HG03565 (cell line): ENCODE data around the gene HM13.
"Not testable (repeated sequence)": the region's sequence is repeated elsewhere in the genome, so short reads cannot be mapped to it uniquely, and the experiment has no call there.

Experiments used
- ATAC-seq: cut with Tn5 transposase; IDR thresholded peaks from one replicate; pipeline ENCODE4 v1.9.1; 2021; ENCODE audit warnings: mild to moderate bottlenecking, moderate library complexity; ENCODE audit not compliant: unreplicated experiment

The HM13 gene

GRCh38 chr20:31566319-31566657, 52.0 kb downstream of the HM13 start:
- ATAC-seq = no peak

GRCh38 chr20:31566658-31567379, 52.6 kb downstream of the HM13 start:
- ATAC-seq = no peak

- no peak for ATAC-seq
Observed at GRCh38 chr20:31567380-31567720, 53.1 kb downstream of the HM13 start.

GRCh38 chr20:31568041-31568731, 53.9 kb downstream of the HM13 start:
- no peak for ATAC-seq

GRCh38 chr20:31568773-31569162, 54.5 kb downstream of the HM13 start:
- no peak for ATAC-seq

- no peak for ATAC-seq
Observed at GRCh38 chr20:31569163-31570020, 55.1 kb downstream of the HM13 start.

- ATAC-seq = no peak
Observed at GRCh38 chr20:31570021-31570463, 55.8 kb downstream of the HM13 start.

GRCh38 chr20:31570735-31571617, 56.7 kb downstream of the HM13 start:
- ATAC-seq = no peak

GRCh38 chr20:31572042-31572700, 57.9 kb downstream of the HM13 start:
- no peak for ATAC-seq

GRCh38 chr20:31572701-31573554, 58.7 kb downstream of the HM13 start:
- peak; percentile 78 for ATAC-seq

GRCh38 chr20:31573555-31574321, 59.5 kb downstream of the HM13 start:
- ATAC-seq = no peak

- ATAC-seq = not testable (repeated sequence)
Observed at GRCh38 chr20:31574986-31575385, 60.7 kb downstream of the HM13 start.

- ATAC-seq = no peak
Observed at GRCh38 chr20:31576751-31577150, 62.5 kb downstream of the HM13 start.

GRCh38 chr20:31577194-31577593, 63.0 kb downstream of the HM13 start:
- ATAC-seq = no peak

GRCh38 chr20:31578448-31579138, 64.4 kb downstream of the HM13 start:
- no peak for ATAC-seq

- ATAC-seq = no peak
Observed at GRCh38 chr20:31579245-31579644, 65.0 kb downstream of the HM13 start.

GRCh38 chr20:31579941-31580651, 65.9 kb downstream of the HM13 start:
- not testable (repeated sequence) for ATAC-seq
